H9 (cell line): ENCODE measurements around the gene LRRFIP1. TPM values are rescaled to one million over a fixed set of nuclear protein-coding genes. Genes with fewer than 3 reads are reported as not detected.
A peak's percentile ranks its signal among the peaks of the same experiment; 100 is the strongest.

Source experiments
- DNase-seq: peaks from one replicate; pipeline ENCODE4 v3.0.0-alpha.2; 2017
- H2AFZ ChIP-seq: one replicate; pipeline ENCODE4 v1.6.1; 2013; ENCODE audit warnings: mild to moderate bottlenecking, low read length, control low read depth, moderate library complexity
- H2AK5ac ChIP-seq: 2 replicates; pipeline ENCODE4 v1.6.1; 2013; ENCODE audit warnings: low read length, control low read depth, mixed read lengths; ENCODE audit not compliant: insufficient read length
- H2BK120ac ChIP-seq: one replicate; pipeline ENCODE4 v1.6.1; 2013; ENCODE audit warnings: low read depth, mild to moderate bottlenecking, low read length, control low read depth, inconsistent platforms; ENCODE audit not compliant: poor library complexity, severe bottlenecking
- H2BK12ac ChIP-seq: 2 replicates; pipeline ENCODE4 v1.6.1; 2013; ENCODE audit warnings: low read length, control low read depth, mixed read lengths, low read depth; ENCODE audit not compliant: insufficient read length
- H2BK15ac ChIP-seq: 2 replicates; pipeline ENCODE4 v1.6.1; 2013; ENCODE audit warnings: low read depth, low read length, control low read depth
- H2BK20ac ChIP-seq: one replicate; pipeline ENCODE4 v1.6.1; 2013; ENCODE audit warnings: low read depth, mild to moderate bottlenecking, low read length, control low read depth, inconsistent platforms; ENCODE audit not compliant: poor library complexity, severe bottlenecking
- H2BK5ac ChIP-seq: 2 replicates; pipeline ENCODE4 v1.6.1; 2013; ENCODE audit warnings: low read length, control low read depth, mixed read lengths; ENCODE audit not compliant: insufficient read length
- H3K14ac ChIP-seq: 2 replicates; pipeline ENCODE4 v1.6.1; 2013; ENCODE audit warnings: low read length, control low read depth; ENCODE audit not compliant: insufficient read depth
- H3K18ac ChIP-seq: 2 replicates; pipeline ENCODE4 v1.6.1; 2013; ENCODE audit warnings: low read depth, mild to moderate bottlenecking, mixed read lengths, low read length, control low read depth; ENCODE audit not compliant: insufficient read length
- H3K23ac ChIP-seq: 2 replicates; pipeline ENCODE4 v1.6.1; 2013; ENCODE audit warnings: low read length, control low read depth, mixed read lengths, low read depth; ENCODE audit not compliant: insufficient read length
- H3K23me2 ChIP-seq: 2 replicates; pipeline ENCODE4 v1.6.1; 2013; ENCODE audit warnings: low read depth, mild to moderate bottlenecking, mixed read lengths, low read length, control low read depth; ENCODE audit not compliant: insufficient read length, poor library complexity, severe bottlenecking
- H3K27ac ChIP-seq: 2 replicates; pipeline ENCODE4 v1.5.1; 2013; ENCODE audit warnings: low read length, control low read depth, mixed read lengths, low read depth; ENCODE audit not compliant: insufficient read length
- H3K27me3 ChIP-seq: 2 replicates; pipeline ENCODE4 v1.6.1; 2013; ENCODE audit warnings: low read length, control low read depth, inconsistent platforms; ENCODE audit not compliant: insufficient read depth
- H3K4ac ChIP-seq: 2 replicates; pipeline ENCODE4 v1.6.1; 2013; ENCODE audit warnings: low read depth, mild to moderate bottlenecking, control low read depth, inconsistent platforms, low read length, moderate library complexity
- H3K4me1 ChIP-seq: 2 replicates; pipeline ENCODE4 v1.6.1; 2013; ENCODE audit warnings: low read length, control low read depth, inconsistent platforms; ENCODE audit not compliant: insufficient read depth
- H3K4me2 ChIP-seq: 2 replicates; pipeline ENCODE4 v1.6.1; 2013; ENCODE audit warnings: low read length, control low read depth, mixed read lengths; ENCODE audit not compliant: insufficient read length, insufficient read depth
- H3K56ac ChIP-seq: 2 replicates; pipeline ENCODE4 v1.6.1; 2013; ENCODE audit warnings: low read depth, mild to moderate bottlenecking, mixed read lengths, low read length, control low read depth; ENCODE audit not compliant: insufficient read length
- H3K79me1 ChIP-seq: 2 replicates; pipeline ENCODE4 v1.6.1; 2013; ENCODE audit warnings: low read depth, mild to moderate bottlenecking, moderate library complexity, low read length, control low read depth, inconsistent platforms; ENCODE audit not compliant: insufficient read depth, poor library complexity, severe bottlenecking
- H3K79me2 ChIP-seq: 2 replicates; pipeline ENCODE4 v1.6.1; 2013; ENCODE audit warnings: low read length, control low read depth, inconsistent platforms; ENCODE audit not compliant: insufficient read depth
- H3K9ac ChIP-seq: 2 replicates; pipeline ENCODE4 v1.6.1; 2013; ENCODE audit warnings: low read length, control low read depth, mixed read lengths; ENCODE audit not compliant: insufficient read length; ENCODE audit errors: extremely low read depth
- H3K9me3 ChIP-seq: one replicate; pipeline ENCODE4 v1.6.1; 2013; ENCODE audit warnings: low read depth, low read length, inconsistent platforms; ENCODE audit not compliant: control insufficient read depth
- H3T11ph ChIP-seq: one replicate; pipeline ENCODE4 v1.6.1; 2013; ENCODE audit warnings: mild to moderate bottlenecking, low read length, control low read depth, inconsistent platforms
- H4K20me1 ChIP-seq: one replicate; pipeline ENCODE4 v1.6.1; 2013; ENCODE audit not compliant: control insufficient read depth, insufficient read length, insufficient read depth
- H4K5ac ChIP-seq: 2 replicates; pipeline ENCODE4 v1.6.1; 2013; ENCODE audit warnings: low read depth, mild to moderate bottlenecking, mixed read lengths, low read length, control low read depth; ENCODE audit not compliant: insufficient read length
- H4K8ac ChIP-seq: replicated peaks from 2 replicates; pipeline ENCODE4 v1.6.1; 2013; ENCODE audit warnings: low read length, control low read depth, mixed read lengths, low read depth; ENCODE audit not compliant: insufficient read length
- H4K91ac ChIP-seq: 2 replicates; pipeline ENCODE4 v1.6.1; 2013; ENCODE audit warnings: low read depth, mild to moderate bottlenecking, moderate library complexity, mixed read lengths, low read length, control low read depth; ENCODE audit not compliant: insufficient read length
- H3K27ac Mint-ChIP-seq, 3 experiments: 2 replicates in 2 of 3; 3 replicates in 1 of 3; pipeline ENCODE4 v1.8.0; 2020 to 2021; ENCODE audit warnings: mixed read lengths in 3 of 3, mild to moderate bottlenecking in 1 of 3, moderate library complexity in 1 of 3
- H3K27me3 Mint-ChIP-seq: 2 replicates; pipeline ENCODE4 v1.8.0; 2021; ENCODE audit warnings: low read depth, mild to moderate bottlenecking, moderate library complexity, mixed read lengths
- H3K36me3 Mint-ChIP-seq, 3 experiments: 2 replicates in 2 of 3; 3 replicates in 1 of 3; pipeline ENCODE4 v1.8.0; 2020 to 2021; ENCODE audit warnings: low read depth in 3 of 3, mixed read lengths in 3 of 3; ENCODE audit not compliant: insufficient read depth in 1 of 3
- H3K4me1 Mint-ChIP-seq, 2 experiments: 2 replicates each; pipeline ENCODE4 v1.8.0; 2020; ENCODE audit warnings: mixed read lengths in 2 of 2
- H3K4me3 Mint-ChIP-seq, 2 experiments: 2 replicates in 1 of 2; 3 replicates in 1 of 2; pipeline ENCODE4 v1.8.0; 2020 to 2021; ENCODE audit warnings: mild to moderate bottlenecking in 2 of 2, mixed read lengths in 2 of 2, moderate library complexity in 1 of 2
- H3K9me3 Mint-ChIP-seq, 2 experiments: 2 replicates in 1 of 2; 3 replicates in 1 of 2; pipeline ENCODE4 v1.8.0; 2020; ENCODE audit warnings: mild to moderate bottlenecking in 2 of 2, mixed read lengths in 2 of 2, moderate library complexity in 1 of 2
- WGBS: extraction: QIAGEN DNeasy Blood & Tissue Kit; methylation state at CpG from one replicate; pipeline ENCODE4 v1.1.7; 2013; ENCODE audit warnings: missing lambda C conversion rate, low lambda C conversion rate, mixed read lengths; ENCODE audit not compliant: insufficient read length; ENCODE audit errors: extremely low coverage; 5-methylcytosine and 5-hydroxymethylcytosine counted together
- total RNA-seq: library from RNA; stranded (reverse); gene quantifications from 2 replicates; pipeline ENCODE4 v1.2.1, GENCODE V29; 2021
- TF ChIP-seq, protein P1 (sequence below): fragments of 200-600 bp; sonication (generic); conservative IDR thresholded peaks from 3 replicates; pipeline ENCODE4 v1.8.0; 2021; ENCODE audit warnings: antibody characterized with exemption, mild to moderate bottlenecking

Gene LRRFIP1
- total RNA-seq, 1 experiment from 2014 or later, result 38.5 TPM

GRCh38 chr2:237700512-237701032, 73.2 kb downstream of the LRRFIP1 start:
- no CpG with 5 or more reads among the region's 13 CpGs for WGBS
- Histone ChIP-seq H4K91ac (no peak overlapping the region), H3K18ac (no peak overlapping the region), H2BK15ac (no peak overlapping the region), H3K9me3 (no peaks in the 10 kb centered on the region), H3K79me2 (peaks cover 38% of the 10 kb centered on the region; the same call in 1 of the 2 replicates), H3T11ph (no peak overlapping the region), H3K23me2 (peaks cover 4% of the 10 kb centered on the region), H3K14ac (no peak overlapping the region), H3K56ac (no peak overlapping the region), H3K23ac (no peak overlapping the region), H4K8ac (no peak overlapping the region), H2BK120ac (no peak overlapping the region), H4K5ac (no peak overlapping the region), H2BK20ac (no peak overlapping the region), H3K4ac (no peak overlapping the region), H3K4me1 (peaks cover 32% of the 10 kb centered on the region), H3K27me3 (no peaks in the 10 kb centered on the region), H2AK5ac (no peak overlapping the region), H2AFZ (no peak overlapping the region), H2BK5ac (no peak overlapping the region), H3K9ac (no peak overlapping the region), H3K4me2 (no peak overlapping the region), H3K79me1 (peaks cover 15% of the 10 kb centered on the region), H3K27ac (no peak overlapping the region), H2BK12ac (no peak overlapping the region), H4K20me1 (no peaks in the 10 kb centered on the region)
- Mint-ChIP-seq H3K4me3 (peak overlapping the region in 1 of 2 experiments; percentile 1; a peak in 1 of 5 replicates), H3K9me3 (no peaks in the 10 kb centered on the region), H3K4me1 (peaks cover 60% of the 10 kb centered on the region in 2 experiments), H3K27me3 (no peaks in the 10 kb centered on the region), H3K27ac (peak overlapping the region in 1 of 3 experiments; percentile 53; a peak in 2 of 7 replicates), H3K36me3 (peaks cover 0 to 8% (median 2%) of the 10 kb centered on the region in 3 experiments; a peak in 2 of 7 replicates)
- TF ChIP-seq, protein P1, sequence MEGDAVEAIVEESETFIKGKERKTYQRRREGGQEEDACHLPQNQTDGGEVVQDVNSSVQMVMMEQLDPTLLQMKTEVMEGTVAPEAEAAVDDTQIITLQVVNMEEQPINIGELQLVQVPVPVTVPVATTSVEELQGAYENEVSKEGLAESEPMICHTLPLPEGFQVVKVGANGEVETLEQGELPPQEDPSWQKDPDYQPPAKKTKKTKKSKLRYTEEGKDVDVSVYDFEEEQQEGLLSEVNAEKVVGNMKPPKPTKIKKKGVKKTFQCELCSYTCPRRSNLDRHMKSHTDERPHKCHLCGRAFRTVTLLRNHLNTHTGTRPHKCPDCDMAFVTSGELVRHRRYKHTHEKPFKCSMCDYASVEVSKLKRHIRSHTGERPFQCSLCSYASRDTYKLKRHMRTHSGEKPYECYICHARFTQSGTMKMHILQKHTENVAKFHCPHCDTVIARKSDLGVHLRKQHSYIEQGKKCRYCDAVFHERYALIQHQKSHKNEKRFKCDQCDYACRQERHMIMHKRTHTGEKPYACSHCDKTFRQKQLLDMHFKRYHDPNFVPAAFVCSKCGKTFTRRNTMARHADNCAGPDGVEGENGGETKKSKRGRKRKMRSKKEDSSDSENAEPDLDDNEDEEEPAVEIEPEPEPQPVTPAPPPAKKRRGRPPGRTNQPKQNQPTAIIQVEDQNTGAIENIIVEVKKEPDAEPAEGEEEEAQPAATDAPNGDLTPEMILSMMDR, result no peak
- DNase-seq, result no peak
